ENCODE results near the gene AKAP13.

AKAP13 gene

DNA sequence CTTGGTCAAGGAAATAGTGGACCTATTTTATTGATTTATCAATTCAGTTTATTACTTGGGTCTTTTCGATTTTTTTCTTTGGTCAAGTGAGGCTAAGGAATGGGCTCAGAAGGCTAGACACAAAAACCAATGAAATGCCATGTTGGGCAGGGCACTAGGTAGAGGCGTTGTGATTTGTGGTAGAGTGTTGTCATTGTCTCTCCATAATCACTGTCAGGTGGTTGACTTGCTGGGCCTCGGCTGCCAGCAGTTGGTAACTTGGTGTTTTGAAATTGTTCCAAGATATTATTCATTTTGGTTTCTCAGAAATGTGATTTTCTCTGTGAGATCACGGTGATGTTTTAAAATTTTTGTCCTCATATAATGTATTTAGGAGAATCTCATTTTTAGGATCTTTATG lies 240.7 kb downstream of the AKAP13 start:
- DNase-seq, result no peak

DNA sequence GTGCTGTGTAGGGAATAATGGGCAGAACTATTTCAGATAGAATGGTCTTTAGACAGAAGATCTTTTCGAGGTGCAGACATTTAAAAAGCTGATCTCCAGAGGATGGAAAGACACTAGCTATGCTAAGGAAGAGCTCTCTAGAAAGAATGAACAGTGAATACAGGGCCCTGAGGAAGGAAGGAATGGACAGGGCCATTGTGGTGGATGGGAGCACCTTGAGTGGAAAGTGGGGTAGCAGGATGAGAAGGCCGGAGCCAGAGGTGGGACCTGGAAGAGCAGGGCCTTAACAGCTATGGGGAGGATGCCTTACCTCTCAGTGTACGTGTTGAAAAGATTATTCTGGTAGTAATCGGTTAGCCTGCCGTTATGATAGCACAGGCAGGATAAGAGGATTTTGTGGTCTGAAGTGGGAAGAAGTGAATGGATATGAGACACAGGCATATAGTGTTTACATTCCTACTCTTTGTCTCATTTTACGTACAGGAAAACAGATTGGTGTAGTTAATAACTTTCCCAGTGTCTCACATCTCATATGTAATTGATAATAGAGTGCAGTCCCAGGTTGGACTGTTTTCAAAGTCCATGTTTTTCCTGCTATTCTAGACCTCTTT lies 241.9 kb downstream of the AKAP13 start:
- DNase-seq, result no peak

DNA sequence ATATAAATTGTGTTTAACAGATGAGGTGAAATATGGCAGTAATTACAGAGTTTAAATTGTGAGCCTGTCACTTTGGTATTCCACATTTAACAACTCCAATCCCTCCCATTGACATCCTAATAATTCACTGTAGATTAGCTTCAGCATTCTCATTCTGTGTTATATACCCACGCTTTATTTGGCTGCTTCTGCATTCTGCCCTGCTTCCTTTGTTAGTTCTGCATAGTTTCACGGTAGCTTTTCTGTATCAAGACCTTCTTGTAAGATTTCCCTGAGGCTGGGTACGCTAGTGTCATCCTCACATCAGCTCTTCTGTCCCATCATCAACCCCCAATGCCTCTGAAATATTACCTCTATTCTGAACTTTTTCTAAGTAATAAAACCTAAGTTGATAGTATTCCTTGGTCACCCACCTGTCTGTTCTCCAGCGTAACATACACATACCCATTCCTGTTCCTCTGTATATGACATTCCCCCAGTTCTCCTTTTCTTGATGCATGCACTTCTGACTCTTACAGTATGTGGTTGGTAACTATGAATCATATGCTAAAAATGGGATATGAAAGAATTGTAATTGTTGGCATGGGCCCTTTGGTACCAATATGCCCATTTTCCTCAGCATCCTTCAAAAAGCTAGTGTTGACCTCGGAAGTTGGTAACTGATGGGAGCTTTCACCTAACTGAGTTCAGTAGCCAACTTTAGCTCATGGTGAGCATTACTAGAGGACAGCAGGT lies 243.1 kb downstream of the AKAP13 start:
- DNase-seq, result no peak

DNA sequence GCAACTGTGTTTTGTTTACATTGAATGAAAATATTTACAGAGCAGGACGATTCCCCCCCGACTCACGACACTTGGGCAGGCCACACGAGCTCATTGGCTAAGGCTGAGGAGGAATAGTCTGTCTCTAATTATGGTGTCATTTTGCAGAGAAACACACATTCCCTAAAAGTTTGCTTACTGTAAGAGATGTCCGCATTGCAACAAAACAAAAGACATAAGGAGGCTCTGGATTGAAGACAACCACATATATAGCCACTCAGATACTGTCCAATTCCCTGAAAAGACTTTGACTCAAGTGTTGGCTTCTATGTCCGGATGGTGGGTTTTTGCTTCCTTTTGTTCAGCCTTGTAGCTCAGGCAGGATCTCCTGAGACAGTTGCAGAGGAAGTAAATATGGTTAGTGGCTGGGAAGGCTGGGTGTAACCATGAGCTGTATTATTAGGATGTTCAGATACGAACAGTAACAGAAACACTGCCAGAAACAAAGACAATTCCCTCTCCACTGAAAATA lies 243.9 kb downstream of the AKAP13 start:
- DNase-seq, result no peak

DNA sequence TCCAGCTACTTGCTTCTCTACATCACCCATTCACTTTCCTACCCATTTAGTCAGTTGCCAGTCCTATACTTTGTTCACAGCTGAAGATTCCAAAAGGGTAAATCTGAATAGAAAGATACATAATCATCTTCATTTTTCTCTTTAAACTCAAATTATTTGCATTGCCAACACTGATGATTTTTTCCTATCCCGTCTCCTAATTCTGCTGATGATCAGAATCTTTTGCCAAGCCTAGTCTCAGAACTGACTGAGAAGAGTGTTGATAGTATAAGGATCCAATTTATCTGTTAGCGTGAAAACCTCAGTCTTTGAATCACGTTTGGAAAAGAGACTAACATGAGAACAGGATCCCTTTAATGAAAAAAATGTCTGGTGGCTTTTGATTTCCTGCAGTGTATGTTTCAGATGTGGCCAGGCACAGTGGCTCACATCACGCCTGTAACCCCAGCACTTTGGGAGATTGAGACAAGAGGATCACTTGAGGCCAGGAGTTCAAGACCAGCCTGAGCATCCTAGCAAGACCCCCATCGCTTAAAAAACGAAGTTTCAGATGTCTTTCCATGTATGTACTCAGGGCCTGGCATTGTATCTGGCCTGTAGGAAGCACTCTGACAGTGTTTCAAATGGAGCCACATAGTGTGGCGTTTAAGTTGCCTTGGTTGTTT lies 244.9 kb downstream of the AKAP13 start:
- DNase-seq, result no peak

DNA sequence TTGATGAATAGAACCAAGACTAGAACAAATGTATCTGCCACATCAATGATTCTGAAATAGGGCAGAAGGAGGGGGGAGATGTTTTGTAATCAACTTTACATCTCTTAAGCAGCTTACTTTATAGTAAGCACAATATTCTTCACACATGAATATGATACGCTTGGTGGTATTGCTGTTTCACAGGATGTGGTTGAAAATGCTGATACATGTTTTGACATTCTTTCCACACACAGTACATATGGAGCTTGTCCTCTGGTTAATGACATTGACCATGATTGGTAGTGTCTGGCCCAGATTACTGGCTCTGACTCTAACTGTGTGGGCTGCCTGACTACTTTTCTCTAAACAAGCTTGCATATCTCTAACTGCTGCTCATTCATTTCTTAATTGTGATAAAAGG lies 245.5 kb downstream of the AKAP13 start:
- DNase-seq, result no peak

DNA sequence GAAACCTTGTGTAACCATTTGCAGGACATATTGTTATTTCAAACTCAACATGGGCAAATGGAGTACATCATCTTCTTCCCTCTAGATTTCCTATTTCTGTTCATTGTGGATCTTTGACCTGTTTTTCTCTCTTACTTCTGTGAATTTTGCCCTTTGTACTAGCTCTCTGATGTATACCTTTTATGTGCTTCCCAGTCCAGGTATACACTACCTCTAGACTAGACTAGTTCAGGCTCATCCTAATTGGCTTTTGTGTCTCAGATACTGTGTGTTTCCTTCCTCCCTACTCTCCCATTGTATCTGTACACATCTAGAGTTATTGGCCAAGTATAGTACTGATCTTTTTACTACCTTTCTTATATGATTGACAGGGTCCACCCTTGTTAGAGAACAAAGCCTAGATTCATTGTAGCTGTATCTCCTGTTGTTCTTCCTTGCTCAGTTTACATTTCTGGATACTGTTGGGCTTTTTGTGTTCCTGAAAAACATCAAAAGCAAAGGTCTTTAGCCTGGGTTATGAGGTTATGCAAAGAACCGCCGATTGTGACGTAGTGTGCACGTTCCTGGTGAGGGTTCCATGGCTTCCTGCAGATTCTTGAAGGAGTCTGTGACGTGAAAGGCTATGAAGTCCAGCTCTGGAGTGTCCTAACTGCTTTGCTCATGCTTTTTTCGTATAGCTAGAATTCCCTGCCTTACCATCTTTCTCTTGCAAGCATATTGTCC lies 247.0 kb downstream of the AKAP13 start:
- no peak for DNase-seq

DNA sequence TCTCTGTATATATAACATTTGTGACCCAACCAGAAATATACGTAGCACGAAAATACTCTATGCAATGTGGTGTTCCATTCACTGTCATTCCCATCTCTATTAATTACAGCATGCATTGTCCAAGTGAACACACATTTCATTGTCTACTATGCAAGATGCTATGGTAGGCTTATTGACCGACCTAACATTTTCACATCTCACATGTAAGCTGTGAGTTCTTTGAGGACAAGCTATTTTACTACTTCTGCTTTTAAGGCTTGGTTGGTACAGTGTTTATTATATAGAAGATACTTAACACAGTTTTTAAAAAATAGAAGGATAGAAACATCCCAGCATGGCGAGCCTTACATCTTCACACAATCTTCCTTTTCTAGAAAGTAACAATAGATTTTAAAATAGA lies 249.9 kb downstream of the AKAP13 start:
- no peak for DNase-seq

DNA sequence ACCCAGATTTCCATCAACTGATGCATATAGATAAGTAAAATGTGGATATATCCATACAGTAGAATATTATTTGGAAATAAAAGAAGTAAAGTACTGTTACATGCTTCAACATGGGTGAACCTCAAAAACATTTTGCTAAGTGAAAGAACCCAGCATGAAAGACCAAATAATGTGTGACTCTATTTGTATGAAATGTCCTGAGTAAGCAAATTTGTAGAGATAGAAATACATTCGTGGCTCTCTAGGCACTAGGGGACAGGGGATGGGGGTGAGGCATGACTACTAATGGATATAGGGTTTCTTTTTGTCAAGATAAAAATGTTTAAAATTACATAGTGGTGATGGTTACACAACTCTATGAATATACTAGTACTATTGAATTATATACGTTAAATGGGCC lies 250.6 kb downstream of the AKAP13 start:
- DNase-seq, result no peak

DNA sequence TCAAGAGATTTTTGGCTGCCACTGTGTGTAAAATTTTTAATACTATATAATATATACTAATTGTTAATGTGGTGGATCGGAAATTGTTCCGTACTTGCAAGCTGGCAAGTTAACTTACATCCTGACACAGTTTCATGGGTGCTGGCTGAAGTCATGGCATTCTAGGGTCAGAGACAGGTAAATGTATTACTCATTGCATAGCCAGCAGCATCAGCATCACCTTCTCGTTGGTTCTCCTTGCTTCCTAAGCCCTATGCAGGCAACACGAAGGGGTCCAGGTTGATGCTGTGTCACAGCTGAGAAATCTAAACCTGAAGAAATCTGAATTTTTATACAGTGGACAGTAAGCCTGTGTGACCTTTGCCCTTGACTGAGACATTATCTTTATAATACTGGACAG lies 251.6 kb downstream of the AKAP13 start:
- no peak for DNase-seq

DNA sequence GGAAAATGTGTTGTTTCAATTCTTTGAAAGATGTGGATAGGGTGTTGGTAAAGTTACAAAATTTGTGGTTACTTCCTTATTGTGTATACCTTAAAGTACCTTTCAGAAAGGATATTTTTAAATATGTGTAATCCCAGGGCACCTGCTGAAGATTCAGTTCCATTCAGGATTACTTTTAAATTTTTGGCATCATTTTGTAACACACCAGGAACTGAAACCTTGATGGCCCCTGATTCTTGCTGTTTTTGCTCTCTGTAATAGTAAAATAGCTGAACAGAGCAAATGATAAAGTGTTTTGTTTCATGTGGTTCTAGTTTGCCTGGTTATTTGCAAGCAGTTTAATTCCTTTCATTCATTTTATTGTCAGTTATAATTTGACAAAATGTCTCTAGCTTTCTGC lies 253.5 kb downstream of the AKAP13 start:
- DNase-seq, result no peak

DNA sequence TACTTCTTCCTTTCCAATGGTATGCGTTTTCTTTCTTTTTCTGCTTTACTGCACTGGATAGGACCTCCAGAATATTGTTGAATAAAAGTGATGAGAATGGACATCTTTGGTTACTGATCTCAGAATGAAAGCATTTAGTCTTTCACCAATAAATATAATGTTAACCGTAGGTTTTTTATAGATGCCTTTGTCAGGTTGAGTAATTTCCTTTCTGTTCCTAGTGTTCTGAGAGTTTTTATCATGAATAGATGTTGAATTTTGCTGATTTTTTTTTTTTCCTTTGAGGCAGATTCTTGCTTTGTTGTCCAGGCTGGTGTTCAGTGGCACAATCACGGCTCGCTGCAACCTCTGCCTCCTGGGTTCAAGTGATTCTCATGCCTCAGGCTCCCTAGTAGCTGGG lies 255.9 kb downstream of the AKAP13 start:
- DNase-seq, result no peak

DNA sequence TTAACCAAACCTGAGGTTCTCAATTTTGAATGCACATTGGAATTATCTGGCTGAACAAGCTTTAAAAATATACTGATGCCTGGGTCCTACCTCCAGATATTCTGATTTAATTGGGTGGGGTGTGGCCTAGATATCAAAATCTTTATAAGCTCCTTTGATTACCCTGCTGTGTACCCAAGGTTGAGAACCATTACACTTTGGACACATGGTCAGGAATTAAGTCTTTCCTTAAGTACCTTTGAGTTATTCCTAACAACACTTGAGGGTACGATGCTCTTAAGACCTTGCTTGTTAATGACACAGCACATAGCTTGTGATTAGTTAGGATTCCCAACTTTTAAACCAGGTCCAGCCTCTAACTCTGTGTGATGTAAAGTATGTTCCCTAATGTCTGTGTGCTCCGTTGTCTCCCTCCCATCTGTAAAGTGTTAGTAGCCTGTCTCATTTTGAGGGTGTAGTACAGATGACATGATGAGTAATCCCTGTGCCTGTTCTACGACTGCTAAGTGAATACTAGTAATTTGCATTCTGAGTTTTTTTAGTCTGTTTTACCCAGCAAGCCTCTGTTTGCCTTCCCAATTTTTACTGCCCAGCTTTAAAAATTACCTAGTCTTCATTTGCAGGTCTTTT lies 259.5 kb downstream of the AKAP13 start:
- DNase-seq, result no peak

DNA sequence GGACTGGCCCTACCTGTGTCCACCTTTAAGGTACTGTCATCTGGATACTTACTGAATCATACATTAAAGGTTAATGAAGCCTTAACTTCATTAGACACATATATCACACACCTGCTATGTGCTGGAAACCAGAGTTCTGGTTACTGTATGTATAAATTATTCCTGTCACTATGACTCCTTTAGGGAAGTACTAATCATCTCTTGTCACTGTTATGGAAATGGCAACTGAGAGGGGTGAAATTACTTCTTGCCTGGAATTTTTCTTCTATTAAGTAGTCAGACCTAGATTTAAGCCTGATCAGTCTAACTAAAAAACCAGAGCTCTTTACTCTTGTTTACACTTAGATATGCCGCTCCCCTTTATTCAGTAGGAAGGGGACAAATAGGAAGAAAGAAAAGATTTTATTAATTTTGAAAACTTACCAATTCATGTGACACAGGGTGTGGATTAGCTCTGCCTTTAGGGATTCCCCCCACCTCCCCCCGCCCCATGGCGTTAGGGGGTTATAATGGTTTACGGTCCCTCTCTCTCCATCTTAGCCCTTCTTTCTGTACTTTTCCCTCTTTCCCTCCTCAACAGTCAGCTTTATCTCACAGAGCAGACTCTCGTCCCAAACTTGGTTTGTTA lies 261.8 kb downstream of the AKAP13 start:
- DNase-seq, result no peak

DNA sequence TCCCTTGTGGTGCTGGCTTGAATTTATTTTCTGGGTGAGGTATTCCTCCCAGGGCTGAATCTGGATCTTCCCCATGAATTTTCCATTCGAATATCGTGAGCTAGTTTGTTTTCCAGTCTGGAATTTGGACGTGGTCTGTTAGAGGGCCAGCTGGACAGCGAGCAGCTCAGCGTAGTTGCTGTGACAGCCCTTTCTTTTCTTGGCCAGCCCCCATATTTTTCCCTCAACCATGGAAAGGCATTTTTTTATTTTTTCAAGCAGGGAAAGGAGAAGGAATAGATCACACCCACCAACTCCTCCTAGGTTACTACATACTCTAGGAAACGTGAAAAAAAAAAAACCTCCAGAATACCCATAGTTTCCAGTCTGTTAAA lies 262.3 kb downstream of the AKAP13 start:
- peak in 2 of 56 donors; percentile 5 to 16 for DNase-seq

DNA sequence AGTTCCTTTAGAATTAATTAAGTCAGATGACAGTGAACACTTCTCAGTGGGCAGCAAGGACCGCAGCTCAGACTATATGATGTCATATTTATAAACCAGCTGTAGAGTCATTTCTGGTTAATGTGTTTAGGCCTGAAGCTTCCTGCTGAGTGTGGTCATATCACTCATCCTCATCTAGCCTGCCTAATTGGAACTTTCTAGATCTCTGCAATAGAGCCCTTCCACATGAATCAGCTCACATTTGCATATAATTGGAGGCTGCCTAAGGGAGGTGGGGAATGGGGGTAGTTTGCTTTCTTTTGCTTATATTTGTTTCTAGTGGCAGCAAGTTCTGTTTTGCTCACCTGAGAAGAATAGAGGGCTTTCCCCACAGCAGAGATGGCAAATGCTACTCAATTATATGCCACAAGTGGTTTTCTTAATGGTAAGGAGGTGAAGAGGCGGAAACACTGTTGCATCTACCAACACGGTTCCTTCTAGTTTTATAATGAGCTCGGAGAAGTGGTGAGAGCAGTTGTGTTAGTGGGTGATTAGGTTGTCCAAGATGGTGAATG lies 266.2 kb downstream of the AKAP13 start:
- no peak for DNase-seq

DNA sequence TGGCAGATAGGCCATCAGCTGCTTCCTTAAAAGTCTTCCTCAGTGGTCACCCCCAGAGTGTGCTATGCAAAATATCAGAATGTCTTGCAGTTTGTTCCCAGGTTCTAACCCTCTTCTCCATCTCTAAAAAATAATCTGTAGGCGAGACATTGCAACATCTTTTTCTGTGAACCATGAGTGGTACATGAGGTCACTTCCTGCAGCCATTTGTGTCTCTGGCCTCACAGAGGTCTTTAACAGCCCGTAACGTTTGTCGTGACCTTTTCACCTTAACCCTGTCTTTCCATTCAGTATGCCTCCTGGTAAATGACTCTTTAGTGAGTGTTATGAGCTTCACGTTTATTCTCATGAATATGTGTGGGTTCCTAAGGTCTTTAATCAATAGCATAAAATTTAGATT lies 269.0 kb downstream of the AKAP13 start:
- DNase-seq, result no peak

DNA sequence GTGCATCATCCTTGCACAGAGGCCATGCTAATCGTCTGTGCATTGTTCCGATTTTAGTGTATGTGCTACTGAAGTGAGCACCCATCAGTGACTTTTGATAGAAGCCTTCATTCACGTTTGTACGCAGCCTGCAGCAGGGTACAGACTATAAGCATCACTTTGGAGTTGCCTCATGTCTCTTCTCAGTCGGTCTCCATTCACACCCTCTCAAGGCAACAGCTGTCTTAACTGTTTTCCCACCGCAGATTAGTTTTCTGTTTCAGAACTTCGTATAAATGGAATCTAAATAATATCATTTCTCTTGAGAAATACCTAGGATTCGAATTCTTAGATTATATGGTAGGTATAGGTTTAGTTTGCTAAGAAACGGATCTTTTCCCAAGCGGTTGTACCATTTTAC lies 271.1 kb downstream of the AKAP13 start:
- no peak for DNase-seq

DNA sequence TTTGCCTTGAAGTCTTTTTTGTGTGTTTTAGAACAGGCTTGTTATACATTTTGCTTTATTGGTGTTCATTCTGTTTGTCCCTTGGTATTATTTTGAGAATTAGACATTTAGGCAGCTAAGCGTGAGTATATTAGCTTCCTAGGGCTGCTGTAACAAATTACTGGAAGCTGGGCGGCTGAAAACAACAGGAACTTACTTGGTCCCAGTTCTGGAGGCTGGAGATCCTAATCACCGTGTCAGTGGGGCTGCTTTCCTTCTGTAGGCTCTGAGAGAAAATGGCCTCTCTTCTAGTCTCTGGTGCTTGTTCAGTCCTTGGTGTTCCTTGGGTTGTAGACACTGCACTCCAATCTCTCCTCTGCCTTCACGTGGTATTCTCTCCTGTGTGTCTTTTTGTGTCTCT lies 272.1 kb downstream of the AKAP13 start:
- DNase-seq, result no peak

DNA sequence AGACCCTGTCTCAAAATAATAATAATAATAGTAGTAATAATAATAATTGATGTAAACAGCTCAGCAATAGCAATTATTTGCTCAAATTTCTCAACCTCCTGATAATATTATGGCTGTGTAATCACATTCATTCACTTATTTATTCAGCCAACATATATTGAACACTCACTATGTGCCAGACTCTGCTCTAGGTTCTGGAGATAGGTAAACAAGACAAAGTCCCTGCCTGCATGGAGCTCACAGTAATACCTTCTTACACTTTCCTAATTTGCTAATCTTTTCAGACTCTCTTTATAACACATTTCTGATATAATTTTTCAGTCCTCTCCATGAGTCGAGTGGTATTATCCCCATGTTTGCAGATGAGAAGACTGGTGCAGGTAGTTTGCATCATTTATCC lies 276.7 kb downstream of the AKAP13 start:
- DNase-seq, result no peak

DNA sequence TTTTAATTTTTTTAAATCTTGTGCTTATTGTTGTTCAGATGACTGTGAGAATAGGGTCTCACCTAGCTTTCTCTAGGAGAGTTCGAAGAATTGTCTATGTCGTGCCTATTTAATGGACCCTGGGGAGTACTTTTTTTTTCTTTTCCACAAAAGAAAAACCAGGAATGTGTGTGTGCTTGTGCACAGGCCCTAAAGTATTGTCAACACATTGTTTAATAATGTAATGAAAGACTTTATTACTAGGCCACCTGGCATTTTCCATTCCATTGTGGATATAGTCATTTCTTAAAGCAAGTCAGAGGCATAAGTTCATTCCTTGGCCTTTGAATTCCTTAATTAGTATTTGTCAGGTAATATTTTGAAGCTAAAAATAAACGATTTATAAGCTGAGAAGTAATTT lies 278.4 kb downstream of the AKAP13 start:
- DNase-seq, result no peak
